ENCODE results near the gene ZNF772. TPM values are rescaled to one million over a fixed set of nuclear protein-coding genes. Genes with fewer than 3 reads are reported as not detected.

ZNF772 gene
- total RNA-seq, 1 donor from 2014 or later = 11.8 TPM

- DNase-seq (ENCODE audit: low read depth) (no peak), FAIRE-seq (no peak)
- H3K4me3 ChIP-seq (ENCODE audit: low read depth, low read length) = no peak overlapping the region
- peaks cover 8% of the 10 kb centered on the region for H3K36me3 ChIP-seq (ENCODE audit: control insufficient read depth, insufficient read depth, low read length)
- H3K27me3 ChIP-seq (ENCODE audit: control insufficient read depth, insufficient read depth, low read length) = no peaks in the 10 kb centered on the region
- TF ChIP-seq CTCF (IDR thresholded peaks at IDR 0.05; ENCODE audit: insufficient read depth, low read length, severe bottlenecking) = no peak
Measured at GRCh38 chr19:57443121-57443696, 34.2 kb downstream of the ZNF772 start.

GRCh38 chr19:57441979-57442752 is 35.2 kb downstream of the ZNF772 start:
- Histone ChIP-seq H3K27me3 (ENCODE audit: control insufficient read depth, insufficient read depth, low read length) (no peaks in the 10 kb centered on the region), H3K36me3 (ENCODE audit: control insufficient read depth, insufficient read depth, low read length) (peaks cover 8% of the 10 kb centered on the region), H3K4me3 (ENCODE audit: low read depth, low read length) (no peak overlapping the region)
- FAIRE-seq = no peak
- TF ChIP-seq CTCF (IDR thresholded peaks at IDR 0.05; ENCODE audit: insufficient read depth, low read length, severe bottlenecking) = no peak
- no peak for DNase-seq (ENCODE audit: low read depth)

- no peak for TF ChIP-seq CTCF (IDR thresholded peaks at IDR 0.05; ENCODE audit: insufficient read depth, low read length, severe bottlenecking)
- Histone ChIP-seq H3K27me3 (ENCODE audit: control insufficient read depth, insufficient read depth, low read length) (no peaks in the 10 kb centered on the region), H3K4me3 (ENCODE audit: low read depth, low read length) (no peak overlapping the region), H3K36me3 (ENCODE audit: control insufficient read depth, insufficient read depth, low read length) (peaks cover 8% of the 10 kb centered on the region)
- no peak for FAIRE-seq
- DNase-seq (ENCODE audit: low read depth) = no peak
Measured at GRCh38 chr19:57438925-57439324, 38.4 kb downstream of the ZNF772 start.

GRCh38 chr19:57437931-57438330 is 39.4 kb downstream of the ZNF772 start:
- H3K36me3 ChIP-seq (ENCODE audit: control insufficient read depth, insufficient read depth, low read length) = no peaks in the 10 kb centered on the region
- FAIRE-seq (no peak), DNase-seq (ENCODE audit: low read depth) (no peak)
- no peak overlapping the region for H3K4me3 ChIP-seq (ENCODE audit: low read depth, low read length)
- no peak for TF ChIP-seq CTCF (IDR thresholded peaks at IDR 0.05; ENCODE audit: insufficient read depth, low read length, severe bottlenecking)
- H3K27me3 ChIP-seq (ENCODE audit: control insufficient read depth, insufficient read depth, low read length) = no peaks in the 10 kb centered on the region

- DNase-seq (ENCODE audit: low read depth) (no peak), FAIRE-seq (no peak)
- Histone ChIP-seq H3K4me3 (ENCODE audit: low read depth, low read length) (peak overlapping the region; percentile 64), H3K27me3 (ENCODE audit: control insufficient read depth, insufficient read depth, low read length) (no peaks in the 10 kb centered on the region), H3K36me3 (ENCODE audit: control insufficient read depth, insufficient read depth, low read length) (no peaks in the 10 kb centered on the region)
- TF ChIP-seq CTCF (IDR thresholded peaks at IDR 0.05; ENCODE audit: insufficient read depth, low read length, severe bottlenecking) = no peak
Measured at GRCh38 chr19:57436417-57436816, 40.9 kb downstream of the ZNF772 start.

Data from bronchial epithelial cell (primary cell).